ENCODE results near the gene LRTM2. TPM values are rescaled to one million over a fixed set of nuclear protein-coding genes. Genes with fewer than 3 reads are reported as not detected.

The LRTM2 gene
- total RNA-seq, 2 experiments from 2014 or later, result 0.11 TPM; not detected in 1

- POLR2A ChIA-PET, result no interaction called here
- no peak for DNase-seq
- Histone ChIP-seq H3K27ac (ENCODE audit: low read depth in 1 of 2, low read length in 2 of 2) (no peak overlapping the region), H3K4me3 (ENCODE audit: low read length) (no peak overlapping the region), H3K27me3 (ENCODE audit: control insufficient read depth in 1 of 2, insufficient read depth in 2 of 2, low read length in 2 of 2) (peaks cover 0 to 4% of the 10 kb centered on the region in 2 experiments), H3K4me1 (ENCODE audit: insufficient read depth, low read length) (no peaks in the 10 kb centered on the region), H3K9me3 (ENCODE audit: control insufficient read depth in 1 of 2, insufficient read depth in 1 of 2, low read length in 2 of 2) (peaks cover 0 to 1% of the 10 kb centered on the region in 2 experiments), H3K36me3 (ENCODE audit: insufficient read depth, low read length) (no peaks in the 10 kb centered on the region)
- peaks cover 23% of the 10 kb centered on the region for H3K27me3 Mint-ChIP-seq
- CTCF ChIA-PET, result no interaction called here
- TF ChIP-seq CTCF (IDR thresholded peaks at IDR 0.05), result no peak
- no peaks in the 10 kb centered on the region for H3K9me3 Mint-ChIP-seq
- no peak overlapping the region for H3K4me3 Mint-ChIP-seq
- intact Hi-C loops (cut with DNase I, micrococcal nuclease), result no loop called here
- no peaks in the 10 kb centered on the region for H3K4me1 Mint-ChIP-seq (ENCODE audit: low read depth)
- no peak for ATAC-seq (ENCODE audit: poor library complexity)
- H3K27ac Mint-ChIP-seq, result no peak overlapping the region
- H3K36me3 Mint-ChIP-seq (ENCODE audit: low read depth), result no peaks in the 10 kb centered on the region
These were observed 64.8 kb downstream of the LRTM2 start for GRCh38 chr12:1885082-1885596.

- no peaks in the 10 kb centered on the region for H3K4me1 Mint-ChIP-seq (ENCODE audit: low read depth)
- no peaks in the 10 kb centered on the region for H3K9me3 Mint-ChIP-seq
- Histone ChIP-seq H3K4me3 (ENCODE audit: low read length) (no peak overlapping the region), H3K27me3 (ENCODE audit: control insufficient read depth in 1 of 2, insufficient read depth in 2 of 2, low read length in 2 of 2) (peaks cover 0 to 4% of the 10 kb centered on the region in 2 experiments), H3K27ac (ENCODE audit: low read depth in 1 of 2, low read length in 2 of 2) (no peak overlapping the region), H3K36me3 (ENCODE audit: insufficient read depth, low read length) (no peaks in the 10 kb centered on the region), H3K9me3 (ENCODE audit: control insufficient read depth in 1 of 2, insufficient read depth in 1 of 2, low read length in 2 of 2) (peaks cover 0 to 7% of the 10 kb centered on the region in 2 experiments), H3K4me1 (ENCODE audit: insufficient read depth, low read length) (no peaks in the 10 kb centered on the region)
- ATAC-seq (ENCODE audit: poor library complexity) (no peak), DNase-seq (no peak)
- TF ChIP-seq CTCF (IDR thresholded peaks at IDR 0.05), result no peak
- CTCF ChIA-PET, result no interaction called here
- H3K27me3 Mint-ChIP-seq, result peaks cover 23% of the 10 kb centered on the region
- no peak overlapping the region for H3K27ac Mint-ChIP-seq
- no peak overlapping the region for H3K4me3 Mint-ChIP-seq
- H3K36me3 Mint-ChIP-seq (ENCODE audit: low read depth), result no peaks in the 10 kb centered on the region
- POLR2A ChIA-PET, result no interaction called here
- intact Hi-C loops (cut with DNase I, micrococcal nuclease), result no loop called here
These were observed 65.4 kb downstream of the LRTM2 start for GRCh38 chr12:1885599-1886245.

Other genes starting within 250 kb of the LRTM2 start
- gene FBXL14, start 226.0 kb upstream of the LRTM2 start, total RNA-seq, result 10 to 100 TPM; 32.3 to 33.6 TPM
- gene WNT5B, start 191.3 kb upstream of the LRTM2 start, total RNA-seq, result not detected
- gene ADIPOR2, start 129.5 kb upstream of the LRTM2 start, total RNA-seq, result 10 to 100 TPM; 12.5 to 12.6 TPM
- gene CACNA2D4, start 98.1 kb downstream of the LRTM2 start, total RNA-seq, result 10 to 100 TPM; 10.5 to 11.3 TPM
- 1 to 10 TPM; 4.3 to 4.6 TPM for gene DCP1B, start 183.9 kb downstream of the LRTM2 start, total RNA-seq
- under 1 TPM; 0.05 to 0.08 TPM for gene CACNA1C, start 232.4 kb downstream of the LRTM2 start, total RNA-seq